ENCODE results near the gene MAGI1. TPM values are rescaled to one million over a fixed set of nuclear protein-coding genes. Genes with fewer than 3 reads are reported as not detected.
"Not testable (repeated sequence)": the region's sequence is repeated elsewhere in the genome, so short reads cannot be mapped to it uniquely, and the experiment has no call there.

Gene MAGI1
- polyA plus RNA-seq, 1 experiment: 14.2 TPM

DNA sequence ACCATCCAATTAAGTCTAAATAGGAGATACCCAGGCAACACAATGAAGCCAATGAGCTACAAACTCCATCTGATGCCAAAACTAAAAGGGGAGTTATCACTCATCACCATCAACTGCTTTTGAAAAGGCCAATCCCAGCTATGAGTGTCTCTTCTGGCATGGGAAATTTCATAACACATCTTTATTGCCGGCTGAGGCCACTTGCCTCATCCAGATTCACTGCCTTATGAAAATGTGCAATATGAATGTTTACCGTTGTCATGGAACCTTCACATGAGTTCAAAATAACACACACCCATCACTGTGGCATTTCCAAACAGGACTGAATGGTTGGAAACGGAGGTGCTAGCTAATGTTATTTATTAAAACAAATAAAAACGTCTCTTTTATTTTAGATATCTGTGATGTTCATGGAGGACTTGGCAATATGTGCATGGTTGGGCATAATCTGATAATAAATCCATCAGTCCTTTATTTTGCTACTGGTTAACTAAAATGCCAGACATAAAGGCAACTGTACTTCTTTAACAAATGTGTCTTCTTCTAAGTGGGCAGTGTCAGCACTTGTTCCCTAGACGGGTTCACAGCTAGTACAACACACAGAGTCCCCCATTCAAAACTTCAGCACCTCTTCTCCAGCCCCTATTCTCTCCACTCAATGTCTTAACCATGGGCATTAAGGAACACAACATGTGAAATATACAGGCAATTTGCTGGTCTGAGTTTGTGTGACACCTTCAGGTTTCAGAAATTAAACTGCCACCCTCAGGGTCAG is 143.9 kb downstream of the MAGI1 start:
- no peak for DNase-seq (ENCODE audit: low read depth, low spot score)
- H3K4me3 ChIP-seq (ENCODE audit: low read depth, low read length): no peak overlapping the region
- TF ChIP-seq, protein P1, sequence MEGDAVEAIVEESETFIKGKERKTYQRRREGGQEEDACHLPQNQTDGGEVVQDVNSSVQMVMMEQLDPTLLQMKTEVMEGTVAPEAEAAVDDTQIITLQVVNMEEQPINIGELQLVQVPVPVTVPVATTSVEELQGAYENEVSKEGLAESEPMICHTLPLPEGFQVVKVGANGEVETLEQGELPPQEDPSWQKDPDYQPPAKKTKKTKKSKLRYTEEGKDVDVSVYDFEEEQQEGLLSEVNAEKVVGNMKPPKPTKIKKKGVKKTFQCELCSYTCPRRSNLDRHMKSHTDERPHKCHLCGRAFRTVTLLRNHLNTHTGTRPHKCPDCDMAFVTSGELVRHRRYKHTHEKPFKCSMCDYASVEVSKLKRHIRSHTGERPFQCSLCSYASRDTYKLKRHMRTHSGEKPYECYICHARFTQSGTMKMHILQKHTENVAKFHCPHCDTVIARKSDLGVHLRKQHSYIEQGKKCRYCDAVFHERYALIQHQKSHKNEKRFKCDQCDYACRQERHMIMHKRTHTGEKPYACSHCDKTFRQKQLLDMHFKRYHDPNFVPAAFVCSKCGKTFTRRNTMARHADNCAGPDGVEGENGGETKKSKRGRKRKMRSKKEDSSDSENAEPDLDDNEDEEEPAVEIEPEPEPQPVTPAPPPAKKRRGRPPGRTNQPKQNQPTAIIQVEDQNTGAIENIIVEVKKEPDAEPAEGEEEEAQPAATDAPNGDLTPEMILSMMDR (IDR thresholded peaks at IDR 0.05; ENCODE audit: low read depth, low read length): no peak
- CTCF ChIA-PET: no interaction called here
- no peak overlapping the region for H3K27ac ChIP-seq (ENCODE audit: low read depth, low read length)
- H3K9me3 ChIP-seq (ENCODE audit: control insufficient read depth, insufficient read depth, low read length): no peaks in the 10 kb centered on the region
- POLR2A ChIA-PET: no interaction called here
- no peaks in the 10 kb centered on the region for H3K27me3 ChIP-seq (ENCODE audit: control insufficient read depth, insufficient read depth, low read length)

DNA sequence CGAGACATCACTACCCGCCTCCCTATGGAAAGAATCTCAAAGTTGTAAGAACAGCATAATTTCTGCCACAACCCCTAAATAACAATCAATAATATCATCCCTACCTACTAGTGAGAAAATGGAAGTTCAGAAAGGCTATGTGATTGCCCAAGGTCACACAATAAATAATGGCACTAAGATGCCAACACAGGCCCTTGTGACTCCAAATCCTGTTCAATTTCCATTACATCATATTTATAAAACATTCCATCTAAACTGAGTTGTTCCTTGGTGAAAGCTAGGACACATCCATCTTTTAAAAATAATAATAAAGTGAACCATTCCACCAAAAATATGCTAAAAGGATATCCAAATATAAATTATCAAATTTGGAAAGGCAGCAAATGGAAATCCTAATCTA is 144.6 kb downstream of the MAGI1 start:
- Histone ChIP-seq H3K27me3 (ENCODE audit: control insufficient read depth, insufficient read depth, low read length) (no peaks in the 10 kb centered on the region), H3K4me3 (ENCODE audit: low read depth, low read length) (no peak overlapping the region), H3K27ac (ENCODE audit: low read depth, low read length) (no peak overlapping the region), H3K9me3 (ENCODE audit: control insufficient read depth, insufficient read depth, low read length) (no peaks in the 10 kb centered on the region)
- TF ChIP-seq, protein P1 (IDR thresholded peaks at IDR 0.05; ENCODE audit: low read depth, low read length): no peak
- DNase-seq (ENCODE audit: low read depth, low spot score): no peak
- CTCF ChIA-PET: interaction anchor here (0.9 kb wide), 1 partner anchor 109 kb away, joined by 3 read pairs; no protein-coding TSS in a partner anchor
- POLR2A ChIA-PET: no interaction called here

DNA sequence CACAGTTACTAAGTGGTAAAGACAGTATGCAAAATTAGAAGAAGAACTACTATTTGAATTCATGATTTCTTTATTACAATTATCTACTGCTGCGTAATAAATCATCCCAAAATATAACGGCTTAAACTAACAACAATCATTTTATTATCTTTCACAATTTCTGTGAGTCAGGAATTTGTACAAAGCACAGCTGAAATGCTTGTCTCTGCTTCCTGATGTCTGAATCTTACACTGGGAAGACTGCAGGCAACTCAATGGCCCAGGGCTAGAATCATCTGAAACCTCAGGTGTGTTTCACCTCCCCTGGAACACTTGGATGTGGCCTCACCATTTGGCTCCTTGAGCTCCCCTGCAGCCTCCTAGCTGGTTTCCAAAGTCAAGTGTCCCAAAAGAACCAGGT is 145.1 kb downstream of the MAGI1 start:
- ChIA-PET POLR2A (no interaction called here), CTCF (interaction anchor here (0.9 kb wide), 1 partner anchor 108 kb away, joined by 3 read pairs; no protein-coding TSS in a partner anchor)
- TF ChIP-seq, protein P1 (IDR thresholded peaks at IDR 0.05; ENCODE audit: low read depth, low read length): no peak
- no peak for DNase-seq (ENCODE audit: low read depth, low spot score)
- Histone ChIP-seq H3K4me3 (ENCODE audit: low read depth, low read length) (no peak overlapping the region), H3K27ac (ENCODE audit: low read depth, low read length) (no peak overlapping the region), H3K9me3 (ENCODE audit: control insufficient read depth, insufficient read depth, low read length) (no peaks in the 10 kb centered on the region), H3K27me3 (ENCODE audit: control insufficient read depth, insufficient read depth, low read length) (no peaks in the 10 kb centered on the region)

DNA sequence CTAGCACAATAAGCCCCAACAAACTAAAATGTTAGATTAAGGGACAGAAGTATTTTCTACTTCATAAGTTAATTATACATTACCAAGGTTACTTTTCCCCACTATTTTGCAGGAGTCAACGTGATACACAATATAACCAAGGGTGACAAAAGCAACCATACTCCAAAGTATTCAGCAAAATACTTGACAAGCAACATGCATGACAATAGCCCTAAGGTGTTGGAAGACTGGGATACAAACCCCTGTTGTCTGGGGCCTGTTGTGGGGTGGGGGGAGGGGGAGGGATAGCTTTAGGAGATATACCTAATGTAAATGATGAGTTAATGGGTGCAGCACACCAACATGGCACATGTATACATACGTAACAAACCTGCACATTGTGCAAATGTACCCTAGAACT is 147.2 kb downstream of the MAGI1 start:
- POLR2A ChIA-PET: not testable (repeated sequence)

DNA sequence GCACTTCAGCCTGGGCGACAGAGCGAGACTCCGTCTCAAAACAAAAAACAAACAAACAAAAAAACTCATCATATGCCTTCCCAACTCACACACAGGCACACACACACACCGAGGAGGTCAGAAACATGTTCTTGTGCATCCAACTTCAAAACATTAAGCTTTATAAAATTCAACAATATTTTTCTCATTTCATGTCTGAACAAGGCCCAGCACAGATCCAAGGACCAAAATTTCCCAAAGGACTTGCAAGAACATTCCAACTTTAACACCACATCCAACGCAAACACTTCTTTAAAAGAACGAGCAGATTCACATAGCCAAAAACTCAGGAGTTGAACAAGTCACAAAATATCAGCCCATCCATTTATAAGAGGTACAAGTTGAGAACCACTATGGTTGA is 148.4 kb downstream of the MAGI1 start:
- Histone ChIP-seq H3K27me3 (ENCODE audit: control insufficient read depth, insufficient read depth, low read length) (no peaks in the 10 kb centered on the region), H3K27ac (ENCODE audit: low read depth, low read length) (no peak overlapping the region), H3K9me3 (ENCODE audit: control insufficient read depth, insufficient read depth, low read length) (no peaks in the 10 kb centered on the region), H3K4me3 (ENCODE audit: low read depth, low read length) (no peak overlapping the region)
- ChIA-PET POLR2A (no interaction called here), CTCF (interaction anchor here (1.0 kb wide), 1 partner anchor 158 kb away, joined by 4 read pairs; no protein-coding TSS in a partner anchor)
- no peak for DNase-seq (ENCODE audit: low read depth, low spot score)
- TF ChIP-seq, protein P1 (IDR thresholded peaks at IDR 0.05; ENCODE audit: low read depth, low read length): no peak

More for the DNA sequence above, 147.2 kb downstream of the MAGI1 start:
- H3K27me3 ChIP-seq (ENCODE audit: control insufficient read depth, insufficient read depth, low read length); DNase-seq (ENCODE audit: low read depth, low spot score); CTCF ChIA-PET; H3K9me3 ChIP-seq (ENCODE audit: control insufficient read depth, insufficient read depth, low read length); H3K27ac ChIP-seq (ENCODE audit: low read depth, low read length); H3K4me3 ChIP-seq (ENCODE audit: low read depth, low read length): not testable (repeated sequence)
